Pancreas (tissue), 10 donors: ENCODE data around the gene SETD1A. TPM values are rescaled to one million over a fixed set of nuclear protein-coding genes. Genes with fewer than 3 reads are reported as not detected.

Experiments used
- ATAC-seq, 4 donors: fragments of 200-7000 bp; cut with Tn5 transposase; one replicate each; pipeline versions ENCODE4 v1.8.0 to v1.9.1; 2020; ENCODE audit warnings: mild to moderate bottlenecking in 4 of 4, moderate library complexity in 4 of 4
- DNase-seq, 6 donors: peaks; one replicate each; pipeline ENCODE4 v3.0.0-alpha.2; 2020
- FAIRE-seq: peaks from 2 replicates; lab custom pipeline; 2012; peaks lifted over from hg19 to GRCh38; lab: Jason Lieb, UNC
- H3K27ac ChIP-seq, 4 donors: fragments of 200-600 bp; sonication (generic); 1 replicate in 3 of 4; 2 replicates in 1 of 4; pipeline versions ENCODE4 v1.5.0 to v1.8.0; 2020
- H3K27me3 ChIP-seq, 4 donors: fragments of 200-600 bp; one replicate each; pipeline ENCODE4 v1.8.0; 2021
- H3K36me3 ChIP-seq, 3 donors: fragments of 200-600 bp; sonication (generic) in 1 of 3; one replicate each; pipeline versions ENCODE4 v1.5.0 to v1.8.0; 2020 to 2021
- H3K4me1 ChIP-seq, 3 donors: fragments of 200-600 bp; one replicate each; pipeline ENCODE4 v1.8.0; 2021
- H3K4me3 ChIP-seq, 4 donors: fragments of 200-600 bp; sonication (generic) in 2 of 4; one replicate each; pipeline versions ENCODE4 v1.5.0 to v1.8.0; 2020 to 2021
- H3K9me3 ChIP-seq, 4 donors: fragments of 200-600 bp; one replicate each; pipeline ENCODE4 v1.8.0; 2021
- WGBS, 2 donors: extraction: QIAGEN DNeasy Blood & Tissue Kit; methylation state at CpG; one replicate each; pipeline ENCODE4 v1.1.7; 2013; 5-methylcytosine and 5-hydroxymethylcytosine counted together
- intact Hi-C, 3 donors: fragments of 100-400 bp; cut with DNase I; formaldehyde crosslinking; loops; one replicate each; pipeline versions ENCODE4 v1.11.1 to v1.14.2; 2022
- polyA plus RNA-seq, 2 donors: library from polyadenylated mRNA; stranded (reverse); fragments of 200-250 nt; gene quantifications; one replicate each; pipeline ENCODE4 v1.2.3, GENCODE V29; 2013
- total RNA-seq, 6 donors: library from RNA; stranded (reverse); fragmentation: NEBNext Ultra II Directional in 4 of 6; extraction: Animal tissue kit (Norgen Biotek cat#: 25700) in 4 of 6; gene quantifications; one replicate each; pipeline versions ENCODE4 v1.2.1 to v1.2.4, GENCODE V29; 2021 to 2023
- TF ChIP-seq, protein P1 (sequence below), 4 donors: fragments of 200-600 bp; sonication (generic) in 3 of 4; IDR thresholded peaks; one replicate each; pipeline versions ENCODE4 v1.5.0 to v1.8.0; 2021; ENCODE audit warnings: antibody characterized with exemption in 4 of 4
- donor health status: healthy with polysubstance abuse.
- donor health status: DM: no; HTN: no; CAD: no; lungs with moderate emphysema.
- donor health status: DM: no; HTN: no; CAD: no.
- donor health status: control.
- donor health status: control.
- donor health status: Bipolar disorder and iron deficiency.
- donor health status: DM: yes; HTN: yes; CAD: no.
- donor health status: DM: no; HTN: no; CAD: no.
- donor health status: DM: no; HTN: no; CAD: no.
- donor health status: DM: yes; HTN: yes; CAD: no.

The SETD1A gene
- total and polyA plus RNA-seq, 8 donors: 6.5 to 17.9 (median 8.5) TPM

DNA sequence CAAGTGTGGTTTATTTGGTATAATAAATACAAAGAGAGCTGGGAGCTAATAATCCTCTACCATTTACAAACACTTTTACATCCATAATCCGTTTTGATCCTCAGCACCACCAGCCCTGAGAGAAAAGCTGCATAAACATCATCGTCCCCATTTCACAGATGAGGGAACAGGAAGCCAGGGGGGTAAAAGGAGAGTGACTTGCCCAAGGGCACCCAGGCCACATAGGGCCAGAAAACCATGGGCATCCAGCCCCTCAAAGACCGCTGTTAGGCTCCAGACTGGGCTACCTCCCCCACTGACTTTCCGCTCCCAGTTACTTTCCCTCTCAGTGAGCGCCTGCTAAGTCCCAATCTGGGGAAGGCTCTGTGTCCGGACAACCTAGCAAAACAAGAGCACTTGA is 46.2 kb downstream of the SETD1A start:
- Histone ChIP-seq H3K27ac (no peak overlapping the region), H3K9me3 (no peaks in the 10 kb centered on the region), H3K4me3 (no peak overlapping the region), H3K36me3 (no peaks in the 10 kb centered on the region), H3K4me1 (no peaks in the 10 kb centered on the region), H3K27me3 (no peaks in the 10 kb centered on the region)
- FAIRE-seq (no peak), DNase-seq (no peak), ATAC-seq (no peak)
- intact Hi-C loops: no loop called here
- TF ChIP-seq, protein P1, sequence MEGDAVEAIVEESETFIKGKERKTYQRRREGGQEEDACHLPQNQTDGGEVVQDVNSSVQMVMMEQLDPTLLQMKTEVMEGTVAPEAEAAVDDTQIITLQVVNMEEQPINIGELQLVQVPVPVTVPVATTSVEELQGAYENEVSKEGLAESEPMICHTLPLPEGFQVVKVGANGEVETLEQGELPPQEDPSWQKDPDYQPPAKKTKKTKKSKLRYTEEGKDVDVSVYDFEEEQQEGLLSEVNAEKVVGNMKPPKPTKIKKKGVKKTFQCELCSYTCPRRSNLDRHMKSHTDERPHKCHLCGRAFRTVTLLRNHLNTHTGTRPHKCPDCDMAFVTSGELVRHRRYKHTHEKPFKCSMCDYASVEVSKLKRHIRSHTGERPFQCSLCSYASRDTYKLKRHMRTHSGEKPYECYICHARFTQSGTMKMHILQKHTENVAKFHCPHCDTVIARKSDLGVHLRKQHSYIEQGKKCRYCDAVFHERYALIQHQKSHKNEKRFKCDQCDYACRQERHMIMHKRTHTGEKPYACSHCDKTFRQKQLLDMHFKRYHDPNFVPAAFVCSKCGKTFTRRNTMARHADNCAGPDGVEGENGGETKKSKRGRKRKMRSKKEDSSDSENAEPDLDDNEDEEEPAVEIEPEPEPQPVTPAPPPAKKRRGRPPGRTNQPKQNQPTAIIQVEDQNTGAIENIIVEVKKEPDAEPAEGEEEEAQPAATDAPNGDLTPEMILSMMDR (IDR thresholded peaks at IDR 0.05): no peak
- WGBS, 2 donors: 81 to 89% methylated on average over 6 of the region's 6 CpGs

DNA sequence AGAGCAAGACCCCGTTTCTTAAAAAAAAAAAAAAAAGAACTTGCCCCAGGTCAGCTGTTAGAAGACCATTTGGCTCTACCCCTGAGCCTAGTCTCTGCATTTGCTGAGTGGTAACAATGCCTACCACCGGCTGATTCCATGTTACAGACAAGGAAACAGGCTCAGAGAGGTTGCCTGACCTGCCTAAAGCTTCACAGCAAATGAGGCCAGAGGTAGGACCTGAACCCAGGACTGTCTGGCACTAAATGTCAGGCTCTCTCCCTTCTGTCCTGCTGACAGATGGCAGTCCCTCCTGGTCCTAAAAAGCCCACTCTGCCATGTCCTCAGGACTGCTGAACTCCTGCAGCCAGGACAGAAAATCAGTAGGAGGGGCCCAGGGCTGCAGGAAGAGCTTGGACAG is 47.1 kb downstream of the SETD1A start:
- Histone ChIP-seq H3K4me1 (no peaks in the 10 kb centered on the region), H3K27me3 (no peaks in the 10 kb centered on the region), H3K27ac (no peak overlapping the region), H3K9me3 (no peaks in the 10 kb centered on the region), H3K4me3 (no peak overlapping the region), H3K36me3 (no peaks in the 10 kb centered on the region)
- TF ChIP-seq, protein P1 (IDR thresholded peaks at IDR 0.05): no peak
- WGBS, 2 donors: 48 to 58% methylated on average over 2 of the region's 2 CpGs
- intact Hi-C loops: no loop called here
- no peak for ATAC-seq
- no peak for FAIRE-seq
- DNase-seq: no peak

DNA sequence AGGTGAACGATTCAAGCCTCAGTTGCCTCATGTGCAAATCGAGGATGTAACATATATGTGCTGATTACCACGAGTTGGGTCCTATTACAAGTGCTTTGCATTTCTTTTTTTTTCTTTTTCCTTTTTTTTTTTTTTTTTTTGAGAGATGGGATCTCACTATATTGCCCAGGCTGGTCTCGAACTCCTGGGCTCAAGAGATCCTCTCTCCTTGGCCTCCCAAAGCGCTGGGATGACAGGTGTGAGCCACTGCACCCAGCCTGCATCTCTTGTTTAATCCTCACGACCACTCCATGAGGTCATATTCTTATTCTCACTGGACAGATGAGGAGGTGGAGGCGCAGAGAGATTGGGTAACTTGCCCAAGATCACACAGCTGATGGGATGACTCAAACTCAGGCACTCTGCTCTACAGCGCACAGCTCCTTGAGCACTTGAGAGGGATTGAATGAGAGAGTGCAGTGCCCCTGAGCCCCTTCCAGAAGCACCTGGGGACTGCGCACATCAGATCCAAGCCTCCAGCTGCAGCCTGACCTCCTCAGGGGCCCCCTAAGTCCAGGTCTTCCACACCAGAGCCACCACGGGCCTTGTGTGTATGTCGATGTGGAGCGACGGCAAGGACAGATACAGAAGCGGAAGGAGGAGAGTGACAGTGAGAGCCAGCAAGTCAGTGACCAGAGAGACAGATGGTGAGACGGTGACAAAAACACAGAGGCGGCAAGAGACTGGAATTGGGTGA is 48.0 kb downstream of the SETD1A start:
- intact Hi-C loops: no loop called here
- no peak for FAIRE-seq
- WGBS, 2 donors: 57 to 66% methylated on average over 16 of the region's 16 CpGs

DNA sequence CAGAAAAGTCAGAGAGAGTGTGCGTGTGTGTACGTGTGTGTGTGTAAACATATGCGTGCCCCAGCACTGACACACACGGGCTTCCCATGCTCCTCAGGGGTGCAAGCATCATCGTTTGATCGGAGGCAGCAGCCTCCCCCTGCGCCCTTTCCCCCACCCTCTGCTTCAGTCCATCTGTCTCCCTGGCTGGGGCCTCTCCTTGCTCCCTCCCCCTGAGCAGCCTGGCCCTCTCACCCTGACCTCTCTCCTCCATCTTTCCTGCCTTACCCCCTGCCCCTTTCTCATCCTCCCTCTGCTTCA is 48.5 kb downstream of the SETD1A start:
- Histone ChIP-seq H3K9me3 (no peaks in the 10 kb centered on the region), H3K36me3 (no peaks in the 10 kb centered on the region), H3K27ac (no peak overlapping the region), H3K27me3 (no peaks in the 10 kb centered on the region), H3K4me1 (no peaks in the 10 kb centered on the region), H3K4me3 (no peak overlapping the region)
- TF ChIP-seq, protein P1 (IDR thresholded peaks at IDR 0.05): no peak
- intact Hi-C loops: no loop called here
- no peak for FAIRE-seq
- WGBS, 2 donors: 36 to 41% methylated on average over 7 of the region's 7 CpGs
- ATAC-seq: no peak
- DNase-seq: no peak

More for the DNA sequence above, 48.0 kb downstream of the SETD1A start:
- H3K4me3 ChIP-seq: no peak overlapping the region
- no peak for DNase-seq
- no peaks in the 10 kb centered on the region for H3K4me1 ChIP-seq
- no peak for ATAC-seq
- TF ChIP-seq, protein P1 (IDR thresholded peaks at IDR 0.05): no peak
- no peaks in the 10 kb centered on the region for H3K27me3 ChIP-seq
- H3K27ac ChIP-seq: no peak overlapping the region
- no peaks in the 10 kb centered on the region for H3K36me3 ChIP-seq
- H3K9me3 ChIP-seq: no peaks in the 10 kb centered on the region

DNA sequence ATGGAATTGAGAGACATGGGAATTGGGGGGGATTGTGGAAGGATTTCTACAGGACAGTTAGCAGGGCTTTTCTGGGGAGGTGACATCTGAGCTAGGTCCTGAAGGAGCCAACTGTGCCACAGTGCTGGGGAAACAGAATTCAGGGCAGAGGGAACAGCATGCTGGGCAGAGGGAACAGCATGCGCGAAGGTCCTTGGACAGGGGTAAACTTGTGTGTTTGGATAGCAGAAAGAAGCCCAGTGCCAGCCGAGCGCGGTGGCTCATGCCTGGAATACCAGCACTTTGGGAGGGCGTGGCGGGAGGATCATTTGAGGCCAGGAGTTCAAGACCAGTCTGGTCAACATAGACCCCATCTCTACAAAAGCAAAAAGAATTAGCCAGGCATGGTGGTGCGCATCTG is 49.0 kb downstream of the SETD1A start:
- TF ChIP-seq, protein P1 (IDR thresholded peaks at IDR 0.05): no peak
- no peak for FAIRE-seq
- intact Hi-C loops: no loop called here

More for the DNA sequence above, 49.0 kb downstream of the SETD1A start:
- ATAC-seq (no peak), DNase-seq (no peak)
- no peaks in the 10 kb centered on the region for H3K4me1 ChIP-seq
- H3K27ac ChIP-seq: no peak overlapping the region
- WGBS, 2 donors: 73 to 88% methylated on average over 8 of the region's 8 CpGs
- no peaks in the 10 kb centered on the region for H3K9me3 ChIP-seq
- H3K36me3 ChIP-seq: no peaks in the 10 kb centered on the region
- H3K27me3 ChIP-seq: no peaks in the 10 kb centered on the region
- no peak overlapping the region for H3K4me3 ChIP-seq
